HG02763 (cell line): Measurements from ENCODE around the gene KCNH5.

Experiments
- ATAC-seq: cut with Tn5 transposase; IDR thresholded peaks from one replicate; pipeline ENCODE4 v1.9.1; 2021; ENCODE audit warnings: mild to moderate bottlenecking, moderate library complexity; ENCODE audit not compliant: unreplicated experiment

Gene KCNH5

DNA sequence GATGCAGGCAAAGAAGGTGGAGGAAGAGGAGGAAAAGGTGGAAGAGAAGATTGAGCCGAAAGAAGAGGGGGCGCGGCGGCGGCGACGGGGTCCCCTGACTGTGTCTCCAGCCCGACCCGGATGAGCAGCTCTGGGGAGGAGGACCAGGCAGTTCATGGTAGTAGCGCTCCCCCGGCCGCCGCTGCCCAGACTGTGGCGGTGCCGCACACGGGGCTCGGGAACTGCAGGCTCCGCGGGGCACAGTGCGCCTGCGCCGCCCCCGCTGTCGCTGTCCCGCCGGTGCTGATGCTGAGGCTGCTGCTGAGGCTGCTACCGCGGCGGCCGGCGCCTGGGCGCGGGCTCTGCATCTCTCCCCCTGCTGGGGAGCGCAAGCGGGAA is at the start of gene KCNH5:
Gene KCNH5 (minus strand): TSS at position 225 of the 378 bp plus-strand sequence. CDS start 272 bp downstream, outside the sequence.
- no peak for ATAC-seq

DNA sequence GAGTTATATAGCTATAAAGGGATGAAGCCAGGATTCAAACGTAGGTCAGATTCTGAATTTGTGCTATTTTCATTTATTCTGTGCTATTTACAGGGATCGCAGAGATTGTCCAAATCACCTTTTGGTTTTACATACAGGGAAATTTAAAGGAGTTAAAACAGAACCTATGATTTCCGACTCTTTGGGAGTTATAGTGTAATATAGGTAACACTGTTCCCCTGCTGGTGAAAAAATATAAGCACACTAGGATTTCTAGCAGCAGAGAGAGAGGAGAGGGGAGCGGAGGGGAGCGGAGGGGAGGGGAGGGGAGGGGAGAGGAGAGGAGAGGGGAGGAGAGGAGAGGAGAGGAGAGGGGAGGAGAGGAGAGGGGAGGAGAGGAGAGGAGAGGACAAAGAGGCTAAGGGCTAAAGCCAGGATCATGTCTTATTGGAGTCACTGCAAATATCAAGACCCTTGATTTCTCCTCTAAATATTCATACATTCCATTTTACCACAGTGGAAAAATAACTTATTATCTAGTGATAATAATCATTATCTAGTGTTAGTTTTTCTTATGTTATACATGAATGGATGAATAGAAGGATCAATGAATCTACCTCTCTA is 46.2 kb upstream of the KCNH5 start:
- no peak for ATAC-seq

DNA sequence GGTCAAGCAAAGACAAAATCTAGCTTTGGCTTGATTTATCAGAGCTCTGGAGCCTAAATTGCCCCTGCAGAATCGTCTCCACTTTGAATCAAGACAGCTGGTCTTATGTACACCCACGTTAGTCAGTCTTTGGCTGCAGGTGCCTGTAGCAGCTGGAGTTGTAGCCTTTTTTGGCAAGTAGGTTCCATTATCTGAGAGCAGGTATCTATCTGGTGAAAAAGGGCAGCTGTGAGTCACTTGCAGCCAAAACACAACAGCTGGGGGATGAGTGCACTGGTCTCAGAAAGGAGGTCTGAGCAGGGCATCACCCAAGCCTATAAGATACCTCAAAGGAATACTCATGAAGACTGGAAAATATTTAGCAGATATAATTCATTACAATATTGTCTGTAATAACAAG is 43.6 kb upstream of the KCNH5 start:
- ATAC-seq = no peak

DNA sequence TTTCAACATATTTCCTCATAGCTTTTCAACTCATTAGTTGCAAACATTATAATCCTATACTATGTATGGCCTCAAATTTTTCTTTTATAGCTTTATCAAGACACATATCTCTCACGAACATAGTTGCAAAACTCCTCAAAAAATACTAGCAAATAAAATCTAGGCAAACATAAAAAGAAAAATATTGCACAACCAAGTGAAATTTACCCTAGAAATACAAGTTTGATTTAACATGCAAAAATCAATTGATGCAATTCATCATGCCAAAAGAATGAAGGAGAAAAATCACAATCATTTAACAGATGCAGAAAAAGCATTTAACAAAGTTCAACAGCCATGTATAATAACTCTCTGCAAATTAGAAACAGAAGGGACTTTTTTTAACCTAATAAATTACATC is 33.3 kb upstream of the KCNH5 start:
- no peak for ATAC-seq

DNA sequence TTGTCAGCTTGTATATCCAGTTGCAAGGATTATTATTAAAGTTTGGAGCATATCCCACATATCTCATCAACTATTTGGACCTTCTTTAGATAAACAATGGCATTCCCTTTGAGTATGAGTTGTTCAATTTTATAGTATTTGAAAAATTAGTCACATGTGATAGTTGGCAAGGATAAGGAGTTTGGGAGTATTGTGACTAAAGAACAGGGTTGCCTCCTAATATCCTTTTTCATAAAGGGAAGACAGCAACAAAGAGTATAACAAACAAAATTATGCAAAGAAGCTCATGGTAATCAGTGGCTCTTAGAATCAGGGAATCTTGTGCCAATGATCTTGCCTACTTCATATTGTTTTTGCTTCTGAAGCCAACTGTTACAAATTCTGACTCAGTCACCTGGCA is 31.2 kb upstream of the KCNH5 start:
- no peak for ATAC-seq

GRCh38 chr14:63055631-63056030 is 10.4 kb upstream of the KCNH5 start:
- ATAC-seq = no peak

DNA sequence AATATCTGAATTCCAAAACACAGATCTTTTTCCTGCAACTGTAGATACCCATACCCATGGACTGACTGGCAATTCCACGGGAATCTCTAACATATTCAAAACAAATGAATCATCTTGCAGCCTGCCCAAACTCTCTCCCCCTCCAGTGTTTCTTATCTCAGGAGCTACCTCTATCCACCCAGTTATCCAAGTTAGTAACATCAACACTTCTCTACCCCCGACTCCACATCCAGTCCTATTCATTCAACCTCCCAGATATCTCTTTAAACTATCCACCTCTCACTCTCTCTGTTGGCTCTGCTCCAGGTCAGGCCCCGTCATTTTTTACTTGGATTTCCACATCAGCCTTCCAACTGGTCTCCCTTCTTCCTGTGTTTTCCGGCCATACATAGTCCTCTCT is 6.7 kb upstream of the KCNH5 start:
- no peak for ATAC-seq

- ATAC-seq = no peak
Observed at GRCh38 chr14:63051301-63051700, 6.0 kb upstream of the KCNH5 start.

DNA sequence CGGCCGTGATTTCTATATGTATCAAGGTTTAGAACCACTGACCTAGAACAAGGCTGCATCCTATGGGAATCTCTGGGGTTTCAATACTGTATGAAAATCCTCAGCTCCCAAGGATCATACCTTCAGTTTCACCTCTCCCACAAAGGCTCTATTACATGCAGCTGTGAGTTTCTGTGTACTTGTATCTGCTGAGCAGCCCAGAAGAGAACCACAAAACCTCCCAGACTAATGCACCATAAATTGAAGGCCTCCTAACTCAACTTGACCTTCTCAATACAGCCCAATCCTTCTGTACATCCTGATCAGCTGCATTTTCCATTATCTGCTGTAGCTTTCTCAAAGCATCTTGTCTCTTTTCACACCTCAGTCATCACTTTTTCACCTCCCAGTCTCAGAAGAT is 5.4 kb upstream of the KCNH5 start:
- no peak for ATAC-seq

DNA sequence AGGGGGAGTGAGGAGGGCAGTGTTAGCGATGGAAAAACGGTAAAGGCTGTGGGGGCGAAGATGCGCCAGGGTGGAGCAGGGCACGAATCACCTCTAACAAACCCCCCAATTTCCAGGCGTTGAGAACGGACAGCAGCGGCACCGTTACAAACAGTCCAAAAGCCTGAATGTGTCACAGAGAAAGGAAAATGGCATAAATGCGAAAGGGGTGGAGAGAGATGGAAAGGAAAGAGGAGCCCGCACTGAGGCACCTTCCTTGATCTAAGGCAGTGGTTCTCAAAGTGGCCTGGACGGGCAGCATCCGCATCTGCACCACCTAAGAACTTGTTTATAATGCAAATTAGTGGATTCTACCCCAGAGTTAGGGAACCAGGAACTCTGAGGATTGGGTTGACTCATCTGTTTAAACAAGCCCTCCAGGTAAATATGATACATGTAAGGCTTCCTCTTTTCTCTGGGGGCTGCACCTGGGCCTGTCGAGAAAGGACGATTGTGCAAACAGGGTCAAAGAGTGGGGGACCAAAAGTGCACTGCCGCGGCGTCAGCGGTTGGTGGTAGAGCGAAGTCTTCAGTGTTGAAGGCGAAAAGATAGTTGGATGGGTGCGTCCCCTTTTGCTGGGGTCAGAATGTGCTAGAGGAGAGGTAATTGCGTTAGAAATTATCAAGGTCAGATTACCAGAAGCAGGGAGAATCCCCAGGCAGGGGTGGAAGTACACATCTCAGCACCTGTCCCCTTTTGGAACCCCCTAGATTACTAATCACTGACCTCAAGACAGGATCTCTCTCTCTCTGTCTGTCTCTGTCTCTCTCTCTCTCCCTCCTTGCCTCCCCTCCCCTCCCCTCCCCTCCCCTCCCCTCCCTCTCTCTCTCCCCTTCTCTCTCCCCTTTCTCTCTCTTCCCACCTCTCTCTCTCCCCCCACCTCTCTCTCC is 1.3 kb upstream of the KCNH5 start:
- ATAC-seq = no peak

- ATAC-seq = no peak
Observed at GRCh38 chr14:63045612-63046320, 508 bp upstream of the KCNH5 start.

- ATAC-seq = no peak
Observed at GRCh38 chr14:63039866-63040265, 5.4 kb downstream of the KCNH5 start.

DNA sequence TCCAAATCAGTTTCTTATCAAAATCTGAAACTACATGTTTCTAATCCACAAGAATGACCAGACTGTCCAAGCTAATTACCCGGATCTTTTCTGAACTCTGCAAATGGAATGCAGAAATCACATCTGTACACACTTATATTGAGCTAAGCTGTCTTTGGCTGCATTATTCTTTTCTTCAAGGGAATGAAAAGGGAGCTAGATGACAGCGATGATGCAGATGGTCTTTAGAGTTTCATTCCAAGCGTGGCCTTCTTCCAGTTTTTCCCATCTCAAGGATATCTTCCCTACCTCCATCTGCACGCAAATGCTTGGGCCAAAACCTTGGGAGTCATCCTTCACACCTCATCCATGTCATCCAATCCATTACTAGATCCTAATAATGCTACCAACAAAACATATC is 12.6 kb downstream of the KCNH5 start:
- no peak for ATAC-seq

DNA sequence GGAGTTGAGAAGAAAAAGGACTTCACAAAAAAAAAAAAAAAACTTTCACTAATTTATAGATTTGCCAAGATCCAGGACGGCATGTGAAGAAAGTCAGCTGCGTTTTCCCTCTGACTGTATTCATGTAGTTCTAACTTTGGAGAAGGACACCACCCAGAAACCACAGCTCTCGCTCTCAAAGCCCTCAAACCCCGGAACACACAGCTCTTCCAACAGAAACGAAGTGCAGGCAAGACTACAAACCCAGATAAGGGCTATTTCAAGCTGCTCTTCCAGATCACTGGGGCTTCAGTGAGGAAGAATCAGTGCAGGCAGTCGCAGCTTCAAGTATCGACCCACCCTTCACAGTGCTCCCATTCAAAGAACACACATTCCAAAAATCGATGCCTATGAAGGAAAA is 13.2 kb downstream of the KCNH5 start:
- no peak for ATAC-seq

GRCh38 chr14:63030113-63030512 is 15.1 kb downstream of the KCNH5 start:
- ATAC-seq = no peak

GRCh38 chr14:63027719-63028118 is 17.5 kb downstream of the KCNH5 start:
- ATAC-seq = no peak

DNA sequence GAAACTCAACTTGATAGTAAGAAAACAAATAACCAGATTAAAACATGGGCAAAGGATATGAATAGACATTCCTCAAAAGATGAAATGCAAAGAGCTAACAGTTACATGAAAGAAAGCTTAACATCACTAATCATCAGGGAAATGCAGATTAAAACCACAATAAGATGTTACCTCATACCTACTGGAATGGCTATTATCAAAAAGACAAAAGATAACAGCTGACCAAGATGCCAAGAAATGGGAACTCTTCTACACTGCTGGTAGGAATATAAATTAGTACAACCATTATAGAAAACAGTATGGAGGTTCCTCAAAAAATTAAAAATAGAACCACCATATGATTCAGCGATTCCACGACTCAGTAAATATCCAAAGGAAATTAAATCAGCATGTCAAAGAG is 18.8 kb downstream of the KCNH5 start:
- no peak for ATAC-seq

GRCh38 chr14:63014621-63015020 is 30.6 kb downstream of the KCNH5 start:
- no peak for ATAC-seq

DNA sequence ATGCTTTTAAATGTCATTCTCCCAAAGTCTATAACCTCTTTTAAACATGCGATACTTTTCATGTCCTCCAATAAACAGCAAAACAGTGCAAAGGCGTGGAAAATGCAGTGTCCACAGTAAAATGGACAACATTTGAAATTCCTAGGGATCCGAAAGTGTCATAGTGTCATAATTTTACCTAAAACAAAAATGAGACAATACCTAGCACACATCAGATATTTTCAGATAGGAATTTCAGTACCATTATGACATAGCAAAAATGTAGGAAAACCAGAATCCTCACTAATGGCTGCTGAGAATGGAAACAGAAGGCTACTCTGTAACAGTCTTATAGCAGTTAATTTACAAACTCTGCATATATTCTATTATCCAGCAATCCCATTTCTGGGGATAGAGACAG is 33.1 kb downstream of the KCNH5 start:
- ATAC-seq = no peak

- no peak for ATAC-seq
Observed at GRCh38 chr14:63011623-63012022, 33.6 kb downstream of the KCNH5 start.

DNA sequence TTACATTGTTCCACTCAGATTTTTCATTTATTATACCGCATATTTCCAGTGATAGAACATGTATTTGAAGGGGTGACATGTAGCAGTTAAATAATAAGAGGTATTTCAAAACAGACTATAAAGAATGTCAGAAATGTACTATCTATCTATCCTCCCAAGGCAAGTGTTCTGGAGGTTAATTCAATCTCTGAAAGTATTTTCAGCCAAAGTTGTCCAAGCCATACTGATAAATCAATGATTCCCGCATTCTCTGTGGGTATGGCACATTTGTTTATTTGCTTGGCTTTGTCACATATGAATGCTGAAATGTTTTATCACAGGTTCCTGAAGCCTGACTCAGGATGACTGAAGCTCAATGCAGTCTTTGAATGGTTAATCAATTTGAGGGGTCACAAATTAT is 35.8 kb downstream of the KCNH5 start:
- no peak for ATAC-seq

GRCh38 chr14:63006531-63006930 is 38.7 kb downstream of the KCNH5 start:
- ATAC-seq = no peak
